H1 (cell line): ENCODE data around the gene ANKEF1. TPM values are rescaled to one million over a fixed set of nuclear protein-coding genes. Genes with fewer than 3 reads are reported as not detected.

Experiments used
- CTCF ChIA-PET: fragments of 300-600 bp; sonication (Branson Sonifier 250); formaldehyde crosslinking; loops from one replicate; lab custom pipeline; 2021; ENCODE audit not compliant: partially characterized antibody; lab: Charles Lee
- POLR2A ChIA-PET: fragments of 300-600 bp; sonication (Branson Sonifier 250); formaldehyde crosslinking; loops from one replicate; lab custom pipeline; 2021; ENCODE audit warnings: inconsistent platforms; ENCODE audit not compliant: partially characterized antibody; lab: Charles Lee
- DNase-seq, 2 experiments: peaks; one replicate each; pipeline versions ENCODE4 v3.0.0 to v3.0.0-alpha.2; 2010 to 2022; ENCODE audit warnings: low spot score in 2 of 2, low read depth in 1 of 2, mixed read lengths in 1 of 2
- FAIRE-seq: peaks from 2 replicates; lab custom pipeline; 2011; peaks lifted over from hg19 to GRCh38; lab: Jason Lieb, UNC
- H2AFZ ChIP-seq: 2 replicates; pipeline ENCODE4 v1.8.1; 2012; ENCODE audit warnings: low read length, inconsistent platforms
- H2AK5ac ChIP-seq: 2 replicates; pipeline ENCODE4 v1.6.1; 2013; ENCODE audit warnings: low read depth, low read length
- H2BK120ac ChIP-seq: replicated peaks from 2 replicates; pipeline ENCODE3; 2013; ENCODE audit warnings: low read depth, low read length, inconsistent platforms
- H2BK12ac ChIP-seq: 2 replicates; pipeline ENCODE4 v1.6.1; 2013; ENCODE audit warnings: low read depth, low read length
- H2BK15ac ChIP-seq: 2 replicates; pipeline ENCODE4 v1.6.1; 2013; ENCODE audit warnings: low read length
- H2BK20ac ChIP-seq: 2 replicates; pipeline ENCODE4 v1.6.1; 2013; ENCODE audit warnings: low read length
- H2BK5ac ChIP-seq: 2 replicates; pipeline ENCODE4 v1.6.1; 2013; ENCODE audit warnings: low read depth, low read length
- H3K14ac ChIP-seq: 2 replicates; pipeline ENCODE4 v1.6.1; 2013; ENCODE audit warnings: inconsistent platforms; ENCODE audit not compliant: insufficient read length
- H3K18ac ChIP-seq: 2 replicates; pipeline ENCODE4 v1.6.1; 2013; ENCODE audit warnings: low read length; ENCODE audit errors: extremely low read depth
- H3K23ac ChIP-seq: 2 replicates; pipeline ENCODE4 v1.6.1; 2013; ENCODE audit warnings: inconsistent platforms; ENCODE audit not compliant: insufficient read length
- H3K23me2 ChIP-seq: 2 replicates; pipeline ENCODE4 v1.6.1; 2013; ENCODE audit warnings: low read depth, low read length
- H3K27ac ChIP-seq: 2 replicates; pipeline ENCODE4 v1.6.1; 2011; ENCODE audit warnings: low read depth, low read length, inconsistent platforms
- H3K27me3 ChIP-seq, 4 experiments: replicated peaks in 1 of 4; 1 replicate in 1 of 4; 2 replicates in 3 of 4; pipeline versions ENCODE4 v1.6.1 to v1.8.1; 2011 to 2013; ENCODE audit warnings: low read length in 3 of 4, mild to moderate bottlenecking in 3 of 4, inconsistent platforms in 2 of 4, mixed read lengths in 2 of 4, moderate library complexity in 1 of 4; ENCODE audit not compliant: control insufficient read depth in 3 of 4, insufficient read depth in 3 of 4; ENCODE audit errors: extremely low read depth in 1 of 4
- H3K36me3 ChIP-seq, 4 experiments: 2 replicates each; pipeline versions ENCODE4 v1.6.1 to v1.8.1; 2011 to 2013; ENCODE audit warnings: mild to moderate bottlenecking in 4 of 4, low read length in 3 of 4, moderate library complexity in 2 of 4, control low read depth in 1 of 4, inconsistent platforms in 1 of 4; ENCODE audit not compliant: insufficient read depth in 4 of 4, control insufficient read depth in 2 of 4
- H3K4ac ChIP-seq: replicated peaks from 2 replicates; pipeline ENCODE3; 2013; ENCODE audit warnings: low read length, low read depth, mixed read lengths, inconsistent platforms; ENCODE audit not compliant: insufficient read length
- H3K4me1 ChIP-seq, 4 experiments: replicated peaks in 1 of 4; 1 replicate in 1 of 4; 2 replicates in 3 of 4; pipeline versions ENCODE4 v1.6.1 to v1.8.1; 2011 to 2013; ENCODE audit warnings: low read length in 3 of 4, inconsistent platforms in 2 of 4, mixed read lengths in 1 of 4; ENCODE audit not compliant: insufficient read depth in 4 of 4, control insufficient read depth in 3 of 4
- H3K4me2 ChIP-seq, 2 experiments: 2 replicates each; pipeline versions ENCODE4 v1.6.1 to v1.8.1; 2011 to 2013; ENCODE audit warnings: low read depth in 2 of 2, low read length in 2 of 2, control low read depth in 1 of 2, inconsistent platforms in 1 of 2, mild to moderate bottlenecking in 1 of 2; ENCODE audit not compliant: insufficient read depth in 1 of 2
- H3K4me3 ChIP-seq, 4 experiments: fragments of 200-600, 300-600 bp in 1 of 4; sonication (generic), shearing (Covaris generic), sonication (Bioruptor Twin) in 1 of 4; 2 replicates each; pipeline versions ENCODE4 v1.5.1 to v1.8.1; 2011 to 2016; ENCODE audit warnings: low read length in 4 of 4, low read depth in 3 of 4, control low read depth in 2 of 4, inconsistent platforms in 2 of 4, mild to moderate bottlenecking in 2 of 4, mixed read lengths in 1 of 4, moderate library complexity in 1 of 4; ENCODE audit not compliant: insufficient read depth in 2 of 4; ENCODE audit errors: extremely low read depth in 1 of 4
- H3K56ac ChIP-seq: replicated peaks from 2 replicates; pipeline ENCODE3; 2013; ENCODE audit warnings: low read depth, mild to moderate bottlenecking, mixed read lengths, low read length, inconsistent platforms; ENCODE audit not compliant: insufficient read length
- H3K79me1 ChIP-seq: 2 replicates; pipeline ENCODE4 v1.6.1; 2013; ENCODE audit warnings: low read depth, low read length, control low read depth
- H3K79me2 ChIP-seq, 2 experiments: 2 replicates each; pipeline versions ENCODE4 v1.6.1 to v1.8.1; 2012 to 2013; ENCODE audit warnings: low read length in 2 of 2, mild to moderate bottlenecking in 2 of 2, inconsistent platforms in 1 of 2; ENCODE audit not compliant: insufficient read depth in 2 of 2, control insufficient read depth in 1 of 2
- H3K9ac ChIP-seq, 4 experiments: replicated peaks in 1 of 4; 1 replicate in 1 of 4; 2 replicates in 3 of 4; pipeline versions ENCODE4 v1.6.1 to v1.8.1; 2011 to 2013; ENCODE audit warnings: low read depth in 3 of 4, low read length in 3 of 4, control low read depth in 2 of 4, mild to moderate bottlenecking in 2 of 4, moderate library complexity in 2 of 4, inconsistent platforms in 1 of 4; ENCODE audit errors: extremely low read depth in 1 of 4
- H3K9me3 ChIP-seq, 2 experiments: 2 replicates each; pipeline versions ENCODE4 v1.6.1 to v1.8.1; 2012 to 2013; ENCODE audit warnings: mild to moderate bottlenecking in 2 of 2, moderate library complexity in 2 of 2, control low read depth in 1 of 2, inconsistent platforms in 1 of 2, low read depth in 1 of 2, low read length in 1 of 2, mixed read lengths in 1 of 2; ENCODE audit not compliant: insufficient read depth in 2 of 2
- H4K20me1 ChIP-seq, 2 experiments: replicated peaks in 1 of 2; 2 replicates each; pipeline versions ENCODE3 to v1.8.1; 2011 to 2013; ENCODE audit warnings: inconsistent platforms in 2 of 2, low read length in 2 of 2, mild to moderate bottlenecking in 1 of 2; ENCODE audit not compliant: insufficient read depth in 2 of 2, control insufficient read depth in 1 of 2
- H4K5ac ChIP-seq: 2 replicates; pipeline ENCODE4 v1.6.1; 2013; ENCODE audit warnings: low read length, low read depth, mixed read lengths, inconsistent platforms; ENCODE audit not compliant: insufficient read length
- H4K8ac ChIP-seq: 2 replicates; pipeline ENCODE4 v1.8.0; 2013; ENCODE audit warnings: mild to moderate bottlenecking, moderate library complexity, low read length, inconsistent platforms; ENCODE audit not compliant: insufficient read depth; ENCODE audit errors: extremely low read depth
- H4K91ac ChIP-seq: replicated peaks from 2 replicates; pipeline ENCODE3; 2013; ENCODE audit warnings: low read length, mixed read lengths, inconsistent platforms; ENCODE audit not compliant: insufficient read length
- RBBP5 ChIP-seq: IDR thresholded peaks from 2 replicates; pipeline ENCODE4 v1.7.1; 2012; ENCODE audit warnings: low read depth, mild to moderate bottlenecking, inconsistent platforms, low read length, moderate library complexity, borderline replicate concordance
- WGBS, 2 experiments: shearing (Covaris generic) in 1 of 2; methylation state at CpG; one replicate each; pipeline versions ENCODE4 v1.1.6 to v1.1.7; 2013 to 2015; ENCODE audit warnings: low lambda C conversion rate in 2 of 2, mixed read lengths in 2 of 2, inconsistent platforms in 1 of 2, low coverage in 1 of 2, missing lambda C conversion rate in 1 of 2; ENCODE audit not compliant: insufficient replicate concordance in 2 of 2, insufficient coverage in 1 of 2, insufficient read length in 1 of 2; ENCODE audit errors: extremely low coverage in 1 of 2, missing lambda C conversion rate in 1 of 2; 5-methylcytosine and 5-hydroxymethylcytosine counted together
- polyA plus RNA-seq, 7 experiments: library from polyadenylated mRNA; depleted of rRNA in 3 of 7; stranded (reverse) in 5 of 7; unstranded in 2 of 7; fragments of >200 nt in 5 of 7; fragments of 200-250 nt in 2 of 7; gene quantifications; 1 replicate in 5 of 7; 2 replicates in 1 of 7; 4 replicates in 1 of 7; pipeline versions ENCODE4 v1.2.1 to v1.2.3, GENCODE V29; 2011 to 2013; ENCODE audit warnings: missing spikeins in 2 of 7, mixed read lengths in 2 of 7
- total RNA-seq: library from RNA; stranded (reverse); fragmentation: NEBNext Ultra II Directional; extraction: Animal tissue kit (Norgen Biotek cat#: 25700); gene quantifications from 2 replicates; pipeline ENCODE4 v1.2.1, GENCODE V29; 2021

The ANKEF1 gene
- total and polyA plus RNA-seq, 2 of the 8 experiments (the other 6 are each of a cell fraction or from before 2014, with no cell fraction given), result 2.8 to 10.0 TPM

DNA sequence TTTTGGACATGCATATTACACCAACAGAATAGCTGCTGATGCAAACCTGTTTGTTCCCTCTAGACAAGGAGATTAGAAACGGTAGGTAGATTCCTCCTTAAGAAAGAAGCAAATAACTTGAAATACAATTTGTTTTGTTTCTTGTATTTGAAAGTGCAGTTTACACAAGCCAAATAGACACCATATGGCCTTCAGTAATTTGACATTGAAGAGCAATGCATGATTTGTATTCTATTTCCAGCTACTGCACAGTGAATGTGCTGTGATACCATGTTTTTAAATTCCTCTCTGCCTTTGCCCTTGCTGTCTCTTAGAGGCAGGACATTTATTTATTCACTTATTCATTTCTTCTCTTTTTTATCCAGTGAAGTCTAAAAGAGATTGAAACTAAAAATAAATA, 31.9 kb upstream of the ANKEF1 start:
- H3K23me2 ChIP-seq, result no peaks in the 10 kb centered on the region
- no peak overlapping the region for H2BK5ac ChIP-seq
- H3K14ac ChIP-seq, result no peak overlapping the region
- no peak overlapping the region for H3K9ac ChIP-seq
- no peak overlapping the region for H2BK20ac ChIP-seq
- ChIA-PET CTCF (interaction anchor here (2.6 kb wide), 1 partner anchor 24 kb away, joined by 11 read pairs; no protein-coding TSS in a partner anchor), POLR2A (no interaction called here)
- H4K91ac ChIP-seq, result no peak overlapping the region
- no peak overlapping the region for H3K18ac ChIP-seq
- H2BK120ac ChIP-seq, result no peak overlapping the region
- H3K23ac ChIP-seq, result no peak overlapping the region
- H2AFZ ChIP-seq, result no peak overlapping the region
- H2BK15ac ChIP-seq, result no peak overlapping the region
- H3K9me3 ChIP-seq, result no peaks in the 10 kb centered on the region
- DNase-seq, result no peak
- no peak overlapping the region for H2BK12ac ChIP-seq
- no peak overlapping the region for H4K8ac ChIP-seq
- H3K4ac ChIP-seq, result no peak overlapping the region
- H4K5ac ChIP-seq, result no peak overlapping the region
- no peaks in the 10 kb centered on the region for H3K27me3 ChIP-seq
- no peak overlapping the region for H3K4me3 ChIP-seq
- no peaks in the 10 kb centered on the region for H3K79me1 ChIP-seq
- TF ChIP-seq RBBP5, result no peak
- TF ChIP-seq, all 59 proteins: peak for 0
- Histone ChIP-seq H4K20me1 (no peaks in the 10 kb centered on the region), H3K36me3 (no peaks in the 10 kb centered on the region), H3K4me1 (peaks cover 0 to 6% (median 1%) of the 10 kb centered on the region in 4 experiments; a peak in 3 of 7 replicates), H2AK5ac (no peak overlapping the region), H3K79me2 (no peaks in the 10 kb centered on the region), H3K4me2 (no peak overlapping the region), H3K56ac (no peak overlapping the region), H3K27ac (no peak overlapping the region)
- FAIRE-seq, result no peak
- WGBS, 2 experiments, result 96% methylated on average over 1 of the region's 1 CpG; no CpG with 5 or more reads in 1 of the 2 experiments
